ENCODE data around the gene PVR. TPM values are rescaled to one million over a fixed set of nuclear protein-coding genes. Genes with fewer than 3 reads are reported as not detected.
A peak's percentile ranks its signal among the peaks of the same experiment; 100 is the strongest.

The PVR gene, protein sequence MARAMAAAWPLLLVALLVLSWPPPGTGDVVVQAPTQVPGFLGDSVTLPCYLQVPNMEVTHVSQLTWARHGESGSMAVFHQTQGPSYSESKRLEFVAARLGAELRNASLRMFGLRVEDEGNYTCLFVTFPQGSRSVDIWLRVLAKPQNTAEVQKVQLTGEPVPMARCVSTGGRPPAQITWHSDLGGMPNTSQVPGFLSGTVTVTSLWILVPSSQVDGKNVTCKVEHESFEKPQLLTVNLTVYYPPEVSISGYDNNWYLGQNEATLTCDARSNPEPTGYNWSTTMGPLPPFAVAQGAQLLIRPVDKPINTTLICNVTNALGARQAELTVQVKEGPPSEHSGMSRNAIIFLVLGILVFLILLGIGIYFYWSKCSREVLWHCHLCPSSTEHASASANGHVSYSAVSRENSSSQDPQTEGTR
- total RNA-seq: 0.37 TPM
- polyA plus RNA-seq: under 1 TPM in 1 of 4 donors, not detected in 3; 0.25 TPM

DNA sequence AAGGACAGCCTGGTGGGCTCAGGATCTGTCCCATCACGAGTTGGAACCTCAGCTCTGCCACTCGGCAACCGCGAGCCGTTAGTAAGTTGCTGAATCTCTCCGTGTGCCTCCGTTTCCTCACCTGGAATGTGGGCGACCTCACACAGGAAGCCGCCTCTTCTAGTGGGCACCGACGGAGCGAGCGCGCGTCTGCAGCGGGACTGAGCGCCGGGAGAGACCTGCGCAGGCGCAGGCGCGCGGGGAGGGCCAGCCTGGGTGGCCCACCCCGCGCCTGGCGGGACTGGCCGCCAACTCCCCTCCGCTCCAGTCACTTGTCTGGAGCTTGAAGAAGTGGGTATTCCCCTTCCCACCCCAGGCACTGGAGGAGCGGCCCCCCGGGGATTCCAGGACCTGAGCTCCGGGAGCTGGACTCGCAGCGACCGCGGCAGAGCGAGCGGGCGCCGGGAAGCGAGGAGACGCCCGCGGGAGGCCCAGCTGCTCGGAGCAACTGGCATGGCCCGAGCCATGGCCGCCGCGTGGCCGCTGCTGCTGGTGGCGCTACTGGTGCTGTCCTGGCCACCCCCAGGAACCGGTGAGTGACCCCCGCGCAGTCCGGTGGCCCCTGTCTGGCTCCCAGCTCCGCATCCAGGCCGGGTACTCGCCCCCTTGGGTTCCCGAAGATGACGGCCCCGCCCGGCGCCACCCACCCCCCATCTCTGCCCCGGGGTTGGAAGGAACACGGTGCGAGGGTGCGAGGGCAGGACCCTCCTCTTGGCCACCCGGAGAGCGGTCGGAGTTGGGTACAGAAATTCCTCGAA is at the start of gene PVR:
TSS of gene PVR (plus strand) at position 306 of the 797 bp plus-strand sequence. CDS start at position 493, 187 bp downstream.
- H3K27ac ChIP-seq (ENCODE audit: insufficient read depth, low read length, poor library complexity, severe bottlenecking): no peak within 1 kb of the TSS
- Mint-ChIP-seq H3K9me3 (no peaks in the 10 kb centered on the region), H3K4me1 (peaks cover 0 to 4% (median 0%) of the 10 kb centered on the region in 4 donors), H3K27ac (no peak within 1 kb of the TSS), H3K27me3 (peaks cover 30% of the 10 kb centered on the region), H3K36me3 (no peaks in the 10 kb centered on the region), H3K4me3 (peak within 1 kb of the TSS in 3 of 4 donors; percentile 38 to 44 (median 43))
- ATAC-seq (ENCODE audit: low read depth in 2 of 2) (no peak), DNase-seq (peak in 1 of 3 donors; percentile 26)
- H3K4me1 ChIP-seq (ENCODE audit: control insufficient read depth, insufficient read depth, low read length, poor library complexity, severe bottlenecking): peaks cover 7% of the 10 kb centered on the region
- H3K4me3 ChIP-seq (ENCODE audit: low read depth, low read length): no peak within 1 kb of the TSS
- H3K27me3 ChIP-seq (ENCODE audit: control insufficient read depth, insufficient read depth, low read length): peaks cover 5% of the 10 kb centered on the region
- no peaks in the 10 kb centered on the region for H3K9me3 ChIP-seq (ENCODE audit: control insufficient read depth in 2 of 2, low read length in 2 of 2)
- no peaks in the 10 kb centered on the region for H3K36me3 ChIP-seq (ENCODE audit: control insufficient read depth, insufficient read depth, low read length)

DNA sequence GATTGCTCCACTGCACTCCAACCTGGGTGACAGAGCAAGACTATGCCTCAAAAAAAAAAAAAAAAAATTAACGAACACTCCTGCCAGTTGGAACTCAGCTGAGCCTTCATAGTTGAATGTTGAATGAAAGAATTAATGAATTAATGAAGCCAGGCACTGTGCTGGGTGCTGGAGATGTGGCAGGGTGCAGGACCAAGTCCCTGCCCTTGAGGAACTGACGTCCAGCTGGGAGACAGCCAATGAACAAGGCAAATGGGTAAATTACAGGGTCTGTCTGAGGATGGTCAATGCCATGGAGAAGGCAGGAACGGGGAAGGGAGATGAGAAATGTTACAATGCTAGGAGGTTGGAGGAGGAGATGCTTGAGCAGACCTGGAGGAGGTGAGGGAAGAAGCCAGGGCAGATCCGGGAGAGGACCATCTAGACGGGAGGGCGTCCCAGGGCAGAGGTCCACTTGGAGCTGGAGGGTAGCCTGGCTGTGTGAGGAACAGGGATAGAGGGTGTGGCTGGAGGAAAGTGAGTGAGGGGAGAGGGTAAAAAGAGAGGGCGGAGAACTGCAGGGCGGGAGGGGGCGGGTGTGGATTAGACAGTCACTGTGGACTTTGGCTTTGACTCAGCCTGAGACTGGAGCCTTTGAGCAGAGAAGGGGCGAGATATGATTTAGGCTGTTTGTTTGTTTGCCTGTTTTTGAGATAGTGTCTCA is 47.1 kb upstream of the PVR start:
- Histone ChIP-seq H3K27ac (ENCODE audit: insufficient read depth, low read length, poor library complexity, severe bottlenecking) (no peak overlapping the region), H3K9me3 (ENCODE audit: control insufficient read depth in 2 of 2, low read length in 2 of 2) (peaks cover 0 to 9% of the 10 kb centered on the region in 2 experiments), H3K36me3 (ENCODE audit: control insufficient read depth, insufficient read depth, low read length) (no peaks in the 10 kb centered on the region), H3K4me3 (ENCODE audit: low read depth, low read length) (no peak overlapping the region), H3K4me1 (ENCODE audit: control insufficient read depth, insufficient read depth, low read length, poor library complexity, severe bottlenecking) (no peaks in the 10 kb centered on the region), H3K27me3 (ENCODE audit: control insufficient read depth, insufficient read depth, low read length) (no peaks in the 10 kb centered on the region)
- no peaks in the 10 kb centered on the region for H3K27me3 Mint-ChIP-seq
- no peak overlapping the region for H3K4me3 Mint-ChIP-seq
- ATAC-seq (ENCODE audit: low read depth in 2 of 2) (no peak), DNase-seq (no peak)
- no peak overlapping the region for H3K27ac Mint-ChIP-seq
- no peaks in the 10 kb centered on the region for H3K4me1 Mint-ChIP-seq
- no peaks in the 10 kb centered on the region for H3K36me3 Mint-ChIP-seq
- peaks cover 0 to 17% (median 4%) of the 10 kb centered on the region in 7 donors for H3K9me3 Mint-ChIP-seq

DNA sequence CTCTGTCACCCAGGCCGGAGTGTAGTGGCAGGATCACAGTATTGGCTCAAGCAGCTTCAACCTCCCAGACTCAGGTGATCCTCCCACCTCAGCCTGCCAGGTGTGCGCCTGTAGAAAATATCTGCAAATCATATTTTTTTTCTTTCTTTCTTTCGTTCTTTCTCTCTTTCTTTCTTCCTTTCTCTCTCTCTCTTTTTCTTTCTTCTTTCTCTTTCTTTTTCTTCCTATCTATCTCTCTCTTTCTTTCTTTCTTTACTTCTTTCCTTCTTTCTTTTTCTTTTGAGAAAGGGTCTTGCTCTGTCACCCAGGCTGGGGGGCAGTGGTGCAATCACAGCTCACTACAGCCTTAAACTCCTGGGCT is 46.6 kb upstream of the PVR start:
- Histone ChIP-seq H3K27ac (ENCODE audit: insufficient read depth, low read length, poor library complexity, severe bottlenecking) (no peak overlapping the region), H3K27me3 (ENCODE audit: control insufficient read depth, insufficient read depth, low read length) (no peaks in the 10 kb centered on the region), H3K4me1 (ENCODE audit: control insufficient read depth, insufficient read depth, low read length, poor library complexity, severe bottlenecking) (no peaks in the 10 kb centered on the region), H3K36me3 (ENCODE audit: control insufficient read depth, insufficient read depth, low read length) (no peaks in the 10 kb centered on the region), H3K9me3 (ENCODE audit: control insufficient read depth in 2 of 2, low read length in 2 of 2) (peaks cover 0 to 9% of the 10 kb centered on the region in 2 experiments), H3K4me3 (ENCODE audit: low read depth, low read length) (no peak overlapping the region)
- Mint-ChIP-seq H3K27me3 (no peaks in the 10 kb centered on the region), H3K4me3 (no peak overlapping the region), H3K36me3 (no peaks in the 10 kb centered on the region), H3K4me1 (no peaks in the 10 kb centered on the region), H3K27ac (no peak overlapping the region), H3K9me3 (peaks cover 0 to 16% (median 4%) of the 10 kb centered on the region in 7 donors)
- ATAC-seq (ENCODE audit: low read depth in 2 of 2) (no peak), DNase-seq (no peak)

DNA sequence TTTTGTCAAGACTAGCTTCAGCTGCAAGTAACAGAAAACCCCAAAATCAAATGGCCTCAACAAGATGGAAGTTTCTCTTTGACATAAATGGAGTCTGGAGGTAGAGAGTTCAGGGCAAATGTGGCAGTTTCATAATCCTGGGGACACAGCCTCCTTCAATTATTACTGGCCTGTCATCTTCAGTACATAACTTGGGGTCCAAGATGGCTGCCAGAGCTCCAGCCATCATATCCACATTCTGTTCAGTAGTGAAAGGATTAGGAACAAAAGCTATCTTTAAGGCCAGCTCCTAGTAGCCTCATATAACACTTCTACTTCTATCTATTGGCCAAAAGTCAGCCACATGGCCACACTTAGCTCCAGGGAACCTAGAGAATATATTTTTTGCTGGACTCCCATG is 45.4 kb upstream of the PVR start:
- no peaks in the 10 kb centered on the region for H3K4me1 Mint-ChIP-seq
- no peak overlapping the region for H3K27ac ChIP-seq (ENCODE audit: insufficient read depth, low read length, poor library complexity, severe bottlenecking)
- H3K9me3 Mint-ChIP-seq: peaks cover 0 to 15% (median 4%) of the 10 kb centered on the region in 7 donors
- no peaks in the 10 kb centered on the region for H3K36me3 Mint-ChIP-seq
- H3K4me1 ChIP-seq (ENCODE audit: control insufficient read depth, insufficient read depth, low read length, poor library complexity, severe bottlenecking): no peaks in the 10 kb centered on the region
- no peak overlapping the region for H3K4me3 ChIP-seq (ENCODE audit: low read depth, low read length)
- no peaks in the 10 kb centered on the region for H3K36me3 ChIP-seq (ENCODE audit: control insufficient read depth, insufficient read depth, low read length)
- peaks cover 0 to 9% of the 10 kb centered on the region in 2 experiments for H3K9me3 ChIP-seq (ENCODE audit: control insufficient read depth in 2 of 2, low read length in 2 of 2)
- no peaks in the 10 kb centered on the region for H3K27me3 Mint-ChIP-seq
- ATAC-seq (ENCODE audit: low read depth in 2 of 2) (no peak), DNase-seq (no peak)
- no peaks in the 10 kb centered on the region for H3K27me3 ChIP-seq (ENCODE audit: control insufficient read depth, insufficient read depth, low read length)
- no peak overlapping the region for H3K4me3 Mint-ChIP-seq
- no peak overlapping the region for H3K27ac Mint-ChIP-seq

DNA sequence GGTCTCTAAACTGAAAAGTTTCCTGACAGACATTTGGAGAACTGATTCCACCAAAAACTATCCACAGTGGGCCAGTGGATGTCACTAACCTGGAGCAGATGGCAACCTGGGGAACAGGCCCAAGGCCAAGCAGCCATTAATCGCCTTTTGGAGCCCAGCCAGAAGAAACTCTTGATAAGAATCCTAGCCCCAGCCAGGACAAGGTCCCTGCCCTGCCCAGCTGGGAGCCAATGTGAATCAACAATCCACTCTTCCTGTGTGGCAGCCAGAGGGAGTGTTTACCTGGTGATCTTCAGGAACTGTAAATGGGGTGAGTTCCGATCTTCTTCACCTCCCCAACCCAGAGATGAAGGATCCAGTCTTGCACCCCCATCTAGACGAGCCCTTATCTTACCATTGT is 44.8 kb upstream of the PVR start:
- no peaks in the 10 kb centered on the region for H3K27me3 ChIP-seq (ENCODE audit: control insufficient read depth, insufficient read depth, low read length)
- H3K27ac Mint-ChIP-seq: no peak overlapping the region
- DNase-seq (no peak), ATAC-seq (ENCODE audit: low read depth in 2 of 2) (no peak)
- H3K4me3 ChIP-seq (ENCODE audit: low read depth, low read length): no peak overlapping the region
- no peaks in the 10 kb centered on the region for H3K27me3 Mint-ChIP-seq
- no peaks in the 10 kb centered on the region for H3K4me1 ChIP-seq (ENCODE audit: control insufficient read depth, insufficient read depth, low read length, poor library complexity, severe bottlenecking)
- H3K36me3 ChIP-seq (ENCODE audit: control insufficient read depth, insufficient read depth, low read length): no peaks in the 10 kb centered on the region
- no peaks in the 10 kb centered on the region for H3K4me1 Mint-ChIP-seq
- H3K27ac ChIP-seq (ENCODE audit: insufficient read depth, low read length, poor library complexity, severe bottlenecking): no peak overlapping the region
- H3K9me3 ChIP-seq (ENCODE audit: control insufficient read depth in 2 of 2, low read length in 2 of 2): peaks cover 0 to 9% of the 10 kb centered on the region in 2 experiments
- peaks cover 0 to 15% (median 4%) of the 10 kb centered on the region in 7 donors for H3K9me3 Mint-ChIP-seq
- no peaks in the 10 kb centered on the region for H3K36me3 Mint-ChIP-seq
- H3K4me3 Mint-ChIP-seq: no peak overlapping the region

DNA sequence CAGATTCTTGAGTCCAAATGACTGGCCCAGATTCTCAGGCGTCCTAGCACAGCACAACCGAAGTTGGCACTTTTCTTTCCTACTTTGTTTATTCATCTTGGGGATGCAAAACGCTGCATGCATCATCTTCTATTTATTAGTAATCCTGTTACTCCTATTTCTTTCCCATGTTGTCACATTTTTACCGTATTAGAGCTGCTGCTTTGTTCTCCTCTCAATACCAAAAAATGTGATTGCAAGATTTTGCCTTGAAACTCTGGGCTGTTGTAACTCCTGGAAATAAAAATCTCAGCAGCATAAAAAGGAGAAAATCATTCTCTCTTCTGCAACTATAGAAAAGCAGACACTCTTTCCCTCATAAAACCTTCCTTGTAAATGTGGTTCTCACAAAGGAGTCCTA is 43.2 kb upstream of the PVR start:
- H3K4me3 Mint-ChIP-seq: no peak overlapping the region
- no peaks in the 10 kb centered on the region for H3K27me3 Mint-ChIP-seq

DNA sequence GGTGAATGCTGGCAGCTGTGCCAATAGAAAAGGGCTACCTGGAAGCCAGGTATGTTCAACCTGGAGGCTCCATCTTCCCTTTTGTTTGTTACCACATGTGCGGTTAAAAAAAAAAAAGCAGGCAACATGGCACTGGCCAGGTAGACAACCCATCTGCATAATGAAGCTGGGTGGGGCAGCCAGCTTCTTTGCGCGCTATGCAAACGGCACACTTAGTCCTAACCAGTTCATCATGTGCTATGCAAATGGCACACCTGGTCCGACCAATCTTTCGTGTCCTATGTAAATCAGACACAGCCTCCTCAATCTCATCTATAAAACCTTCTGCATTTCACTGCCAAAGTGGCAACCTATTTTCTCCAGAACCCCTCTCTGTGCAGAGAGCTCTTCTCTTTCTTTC is 41.6 kb upstream of the PVR start:
- no peaks in the 10 kb centered on the region for H3K27me3 ChIP-seq (ENCODE audit: control insufficient read depth, insufficient read depth, low read length)
- DNase-seq: no peak
- no peaks in the 10 kb centered on the region for H3K4me1 ChIP-seq (ENCODE audit: control insufficient read depth, insufficient read depth, low read length, poor library complexity, severe bottlenecking)
- H3K27ac ChIP-seq (ENCODE audit: insufficient read depth, low read length, poor library complexity, severe bottlenecking): no peak overlapping the region
- Mint-ChIP-seq H3K27me3 (no peaks in the 10 kb centered on the region), H3K9me3 (peaks cover 0 to 12% (median 6%) of the 10 kb centered on the region in 7 donors), H3K4me3 (no peak overlapping the region), H3K36me3 (no peaks in the 10 kb centered on the region), H3K27ac (no peak overlapping the region), H3K4me1 (peaks cover 0 to 3% (median under 1%) of the 10 kb centered on the region in 4 donors)
- H3K36me3 ChIP-seq (ENCODE audit: control insufficient read depth, insufficient read depth, low read length): no peaks in the 10 kb centered on the region
- ATAC-seq (ENCODE audit: low read depth in 2 of 2): no peak
- H3K4me3 ChIP-seq (ENCODE audit: low read depth, low read length): no peak overlapping the region
- H3K9me3 ChIP-seq (ENCODE audit: control insufficient read depth in 2 of 2, low read length in 2 of 2): peaks cover 0 to 9% of the 10 kb centered on the region in 2 experiments

More for the DNA sequence above, 43.2 kb upstream of the PVR start:
- DNase-seq (no peak), ATAC-seq (ENCODE audit: low read depth in 2 of 2) (no peak)
- no peak overlapping the region for H3K27ac ChIP-seq (ENCODE audit: insufficient read depth, low read length, poor library complexity, severe bottlenecking)
- no peak overlapping the region for H3K27ac Mint-ChIP-seq
- no peaks in the 10 kb centered on the region for H3K4me1 Mint-ChIP-seq
- peaks cover 0 to 9% of the 10 kb centered on the region in 2 experiments for H3K9me3 ChIP-seq (ENCODE audit: control insufficient read depth in 2 of 2, low read length in 2 of 2)
- peaks cover 0 to 16% (median 4%) of the 10 kb centered on the region in 7 donors for H3K9me3 Mint-ChIP-seq
- H3K27me3 ChIP-seq (ENCODE audit: control insufficient read depth, insufficient read depth, low read length): no peaks in the 10 kb centered on the region
- H3K36me3 Mint-ChIP-seq: no peaks in the 10 kb centered on the region
- no peaks in the 10 kb centered on the region for H3K36me3 ChIP-seq (ENCODE audit: control insufficient read depth, insufficient read depth, low read length)
- no peak overlapping the region for H3K4me3 ChIP-seq (ENCODE audit: low read depth, low read length)
- H3K4me1 ChIP-seq (ENCODE audit: control insufficient read depth, insufficient read depth, low read length, poor library complexity, severe bottlenecking): no peaks in the 10 kb centered on the region

Data from CD4-positive, CD25-positive, alpha-beta regulatory T cell (primary cell).